ENCODE data around the gene NXPH1.

Gene NXPH1

DNA sequence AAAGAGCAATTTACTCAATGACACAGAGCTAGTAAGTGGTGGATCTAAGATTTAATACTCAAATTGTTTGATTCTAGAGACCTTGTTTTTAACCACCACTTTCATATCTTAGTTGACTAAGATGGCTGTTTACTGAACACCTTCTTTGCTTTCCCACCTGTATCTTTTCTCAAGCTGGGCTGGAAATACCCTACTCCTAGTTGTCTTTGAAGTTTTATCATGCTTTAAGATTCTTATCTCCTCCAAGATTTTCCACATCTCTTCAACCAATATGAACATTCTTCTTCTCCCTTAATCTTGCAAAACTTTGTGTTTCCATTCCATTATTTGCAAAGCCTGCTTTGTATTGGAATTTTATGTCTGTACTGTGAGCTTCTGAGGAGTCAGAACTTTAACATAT, 157.9 kb downstream of the NXPH1 start:
- no peaks in the 10 kb centered on the region for H3K36me3 ChIP-seq (ENCODE audit: control insufficient read depth, insufficient read depth, low read length)
- no peak overlapping the region for H3K9ac ChIP-seq (ENCODE audit: low read length)
- H3K27me3 ChIP-seq (ENCODE audit: control insufficient read depth, insufficient read depth, low read length): no peaks in the 10 kb centered on the region
- no peak overlapping the region for H3K27ac ChIP-seq (ENCODE audit: low read depth, low read length)
- no peaks in the 10 kb centered on the region for H3K4me1 ChIP-seq (ENCODE audit: control insufficient read depth, insufficient read depth, low read length)
- H3K4me3 ChIP-seq (ENCODE audit: low read length): no peak overlapping the region

- no peak overlapping the region for H3K9ac ChIP-seq (ENCODE audit: low read length)
- H3K4me1 ChIP-seq (ENCODE audit: control insufficient read depth, insufficient read depth, low read length): no peaks in the 10 kb centered on the region
- H3K36me3 ChIP-seq (ENCODE audit: control insufficient read depth, insufficient read depth, low read length): no peaks in the 10 kb centered on the region
- no peak overlapping the region for H3K4me3 ChIP-seq (ENCODE audit: low read length)
- no peak overlapping the region for H3K27ac ChIP-seq (ENCODE audit: low read depth, low read length)
- H3K27me3 ChIP-seq (ENCODE audit: control insufficient read depth, insufficient read depth, low read length): no peaks in the 10 kb centered on the region
Observed at GRCh38 chr7:8592167-8592566, 158.8 kb downstream of the NXPH1 start.

- H3K27ac ChIP-seq (ENCODE audit: low read depth, low read length): no peak overlapping the region
- H3K4me3 ChIP-seq (ENCODE audit: low read length): no peak overlapping the region
- H3K9ac ChIP-seq (ENCODE audit: low read length): no peak overlapping the region
- no peaks in the 10 kb centered on the region for H3K4me1 ChIP-seq (ENCODE audit: control insufficient read depth, insufficient read depth, low read length)
- H3K36me3 ChIP-seq (ENCODE audit: control insufficient read depth, insufficient read depth, low read length): no peaks in the 10 kb centered on the region
- no peaks in the 10 kb centered on the region for H3K27me3 ChIP-seq (ENCODE audit: control insufficient read depth, insufficient read depth, low read length)
Observed at GRCh38 chr7:8594115-8594514, 160.7 kb downstream of the NXPH1 start.

DNA sequence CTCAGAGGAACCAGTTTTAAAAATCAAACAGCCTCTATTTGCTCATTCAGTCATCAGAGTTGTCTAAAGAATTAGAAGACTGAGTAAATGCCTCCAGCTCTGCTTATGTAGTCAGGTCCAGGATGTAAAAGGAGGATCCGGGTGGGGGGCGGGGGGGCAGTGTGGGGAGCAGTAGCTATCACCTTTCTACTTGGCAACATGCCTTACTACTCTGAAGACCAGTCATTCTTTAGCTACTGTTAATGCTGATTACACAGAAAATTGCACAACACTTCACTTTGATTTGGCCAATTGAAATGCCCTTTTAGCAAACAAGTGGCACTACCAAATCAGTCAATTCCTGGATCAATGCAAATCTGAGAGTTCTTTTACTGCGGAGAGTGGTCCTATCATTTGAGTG, 164.2 kb downstream of the NXPH1 start:
- Histone ChIP-seq H3K36me3 (ENCODE audit: control insufficient read depth, insufficient read depth, low read length) (no peaks in the 10 kb centered on the region), H3K4me3 (ENCODE audit: low read length) (no peak overlapping the region), H3K9ac (ENCODE audit: low read length) (no peak overlapping the region), H3K27me3 (ENCODE audit: control insufficient read depth, insufficient read depth, low read length) (no peaks in the 10 kb centered on the region), H3K27ac (ENCODE audit: low read depth, low read length) (no peak overlapping the region), H3K4me1 (ENCODE audit: control insufficient read depth, insufficient read depth, low read length) (no peaks in the 10 kb centered on the region)

- Histone ChIP-seq H3K27ac (ENCODE audit: low read depth, low read length) (no peak overlapping the region), H3K9ac (ENCODE audit: low read length) (no peak overlapping the region), H3K4me3 (ENCODE audit: low read length) (no peak overlapping the region), H3K36me3 (ENCODE audit: control insufficient read depth, insufficient read depth, low read length) (no peaks in the 10 kb centered on the region), H3K4me1 (ENCODE audit: control insufficient read depth, insufficient read depth, low read length) (no peaks in the 10 kb centered on the region), H3K27me3 (ENCODE audit: control insufficient read depth, insufficient read depth, low read length) (no peaks in the 10 kb centered on the region)
Observed at GRCh38 chr7:8601121-8601520, 167.7 kb downstream of the NXPH1 start.

- Histone ChIP-seq H3K27me3 (ENCODE audit: control insufficient read depth, insufficient read depth, low read length) (no peaks in the 10 kb centered on the region), H3K4me1 (ENCODE audit: control insufficient read depth, insufficient read depth, low read length) (no peaks in the 10 kb centered on the region), H3K4me3 (ENCODE audit: low read length) (no peak overlapping the region), H3K27ac (ENCODE audit: low read depth, low read length) (no peak overlapping the region), H3K36me3 (ENCODE audit: control insufficient read depth, insufficient read depth, low read length) (no peaks in the 10 kb centered on the region), H3K9ac (ENCODE audit: low read length) (no peak overlapping the region)
Observed at GRCh38 chr7:8605221-8605620, 171.8 kb downstream of the NXPH1 start.

DNA sequence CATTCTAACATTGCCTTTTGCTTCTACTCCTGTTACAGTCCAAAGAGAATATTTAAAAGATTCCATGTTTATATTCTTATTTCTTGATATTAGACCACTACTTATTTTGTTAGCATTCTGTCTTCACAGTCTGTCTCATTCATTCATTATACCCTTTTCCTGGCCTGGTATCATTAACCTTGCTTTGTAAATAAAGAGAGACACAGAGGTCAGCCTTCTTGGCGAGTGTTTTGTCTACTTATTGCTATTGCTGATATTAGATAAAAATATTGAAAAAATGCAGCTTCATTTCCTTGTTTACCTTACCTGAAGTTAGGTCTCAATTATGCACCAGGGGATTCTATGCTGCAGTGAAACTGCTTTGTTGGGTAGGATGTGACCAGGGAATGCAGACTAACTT, 179.2 kb downstream of the NXPH1 start:
- Histone ChIP-seq H3K27ac (ENCODE audit: low read depth, low read length) (no peak overlapping the region), H3K4me1 (ENCODE audit: control insufficient read depth, insufficient read depth, low read length) (no peaks in the 10 kb centered on the region), H3K27me3 (ENCODE audit: control insufficient read depth, insufficient read depth, low read length) (no peaks in the 10 kb centered on the region), H3K9ac (ENCODE audit: low read length) (no peak overlapping the region), H3K4me3 (ENCODE audit: low read length) (no peak overlapping the region), H3K36me3 (ENCODE audit: control insufficient read depth, insufficient read depth, low read length) (no peaks in the 10 kb centered on the region)

GRCh38 chr7:8613191-8613590, 179.8 kb downstream of the NXPH1 start:
- H3K27ac ChIP-seq (ENCODE audit: low read depth, low read length): no peak overlapping the region
- H3K36me3 ChIP-seq (ENCODE audit: control insufficient read depth, insufficient read depth, low read length): no peaks in the 10 kb centered on the region
- no peaks in the 10 kb centered on the region for H3K27me3 ChIP-seq (ENCODE audit: control insufficient read depth, insufficient read depth, low read length)
- H3K4me1 ChIP-seq (ENCODE audit: control insufficient read depth, insufficient read depth, low read length): no peaks in the 10 kb centered on the region
- no peak overlapping the region for H3K9ac ChIP-seq (ENCODE audit: low read length)
- H3K4me3 ChIP-seq (ENCODE audit: low read length): no peak overlapping the region

GRCh38 chr7:8615019-8615418, 181.6 kb downstream of the NXPH1 start:
- H3K4me3 ChIP-seq (ENCODE audit: low read length): no peak overlapping the region
- no peak overlapping the region for H3K27ac ChIP-seq (ENCODE audit: low read depth, low read length)
- H3K9ac ChIP-seq (ENCODE audit: low read length): no peak overlapping the region
- H3K4me1 ChIP-seq (ENCODE audit: control insufficient read depth, insufficient read depth, low read length): no peaks in the 10 kb centered on the region
- no peaks in the 10 kb centered on the region for H3K27me3 ChIP-seq (ENCODE audit: control insufficient read depth, insufficient read depth, low read length)
- no peaks in the 10 kb centered on the region for H3K36me3 ChIP-seq (ENCODE audit: control insufficient read depth, insufficient read depth, low read length)

DNA sequence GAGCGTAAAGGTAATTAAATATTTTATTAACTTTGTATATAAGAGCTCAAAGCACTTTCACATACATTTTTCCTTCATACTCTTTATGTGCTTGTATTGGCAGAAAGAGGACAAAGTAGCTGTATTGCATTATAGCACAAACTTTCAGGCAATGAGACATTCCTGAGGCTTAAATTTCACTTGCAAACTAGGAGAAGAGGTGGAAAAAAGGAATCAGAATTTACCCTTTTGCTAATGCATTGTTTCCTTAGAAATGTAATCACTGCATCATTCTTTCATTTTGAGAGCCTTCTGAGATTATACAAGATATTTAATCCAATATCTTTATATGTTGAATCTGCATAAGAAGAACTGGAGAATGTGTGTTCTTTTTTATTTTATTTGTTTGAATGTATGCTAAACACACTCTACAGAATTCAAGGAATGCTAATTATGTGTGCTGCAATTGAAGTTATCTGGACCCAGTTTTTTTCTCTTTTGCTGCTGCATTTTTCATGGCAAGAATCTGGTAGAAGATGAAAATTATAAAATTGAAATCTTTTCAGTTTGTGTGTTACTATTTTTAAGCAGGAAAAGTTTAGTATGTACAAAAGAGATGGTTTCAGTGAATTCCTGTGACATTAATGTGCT, 185.1 kb downstream of the NXPH1 start:
- no peaks in the 10 kb centered on the region for H3K36me3 ChIP-seq (ENCODE audit: control insufficient read depth, insufficient read depth, low read length)
- no peaks in the 10 kb centered on the region for H3K27me3 ChIP-seq (ENCODE audit: control insufficient read depth, insufficient read depth, low read length)
- H3K27ac ChIP-seq (ENCODE audit: low read depth, low read length): no peak overlapping the region
- H3K9ac ChIP-seq (ENCODE audit: low read length): no peak overlapping the region
- no peaks in the 10 kb centered on the region for H3K4me1 ChIP-seq (ENCODE audit: control insufficient read depth, insufficient read depth, low read length)
- H3K4me3 ChIP-seq (ENCODE audit: low read length): no peak overlapping the region

DNA sequence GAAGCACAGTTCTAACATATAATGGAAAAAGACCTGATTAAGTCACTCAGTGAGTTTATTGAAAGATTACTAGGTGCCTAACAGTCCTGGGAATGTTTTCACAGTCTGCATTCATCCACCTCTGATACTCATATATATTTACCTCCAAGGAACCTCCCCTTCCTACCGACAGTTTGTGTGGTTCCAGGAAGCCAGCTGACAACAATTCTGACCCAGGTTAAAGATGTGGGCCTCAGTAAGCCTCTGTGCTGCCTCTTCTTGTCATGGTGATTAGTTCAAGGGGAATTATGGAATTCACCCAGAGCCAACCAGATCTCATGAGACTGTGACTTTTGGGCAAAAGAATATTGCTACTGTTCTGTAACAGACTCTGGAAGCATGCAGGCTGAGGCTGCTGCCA, 186.8 kb downstream of the NXPH1 start:
- Histone ChIP-seq H3K27ac (ENCODE audit: low read depth, low read length) (no peak overlapping the region), H3K4me1 (ENCODE audit: control insufficient read depth, insufficient read depth, low read length) (no peaks in the 10 kb centered on the region), H3K9ac (ENCODE audit: low read length) (no peak overlapping the region), H3K27me3 (ENCODE audit: control insufficient read depth, insufficient read depth, low read length) (no peaks in the 10 kb centered on the region), H3K36me3 (ENCODE audit: control insufficient read depth, insufficient read depth, low read length) (no peaks in the 10 kb centered on the region), H3K4me3 (ENCODE audit: low read length) (no peak overlapping the region)

GRCh38 chr7:8625612-8626011, 192.2 kb downstream of the NXPH1 start:
- Histone ChIP-seq H3K4me3 (ENCODE audit: low read length) (no peak overlapping the region), H3K4me1 (ENCODE audit: control insufficient read depth, insufficient read depth, low read length) (no peaks in the 10 kb centered on the region), H3K27me3 (ENCODE audit: control insufficient read depth, insufficient read depth, low read length) (no peaks in the 10 kb centered on the region), H3K9ac (ENCODE audit: low read length) (no peak overlapping the region), H3K27ac (ENCODE audit: low read depth, low read length) (no peak overlapping the region), H3K36me3 (ENCODE audit: control insufficient read depth, insufficient read depth, low read length) (no peaks in the 10 kb centered on the region)

- Histone ChIP-seq H3K4me1 (ENCODE audit: control insufficient read depth, insufficient read depth, low read length) (no peaks in the 10 kb centered on the region), H3K4me3 (ENCODE audit: low read length) (no peak overlapping the region), H3K27me3 (ENCODE audit: control insufficient read depth, insufficient read depth, low read length) (no peaks in the 10 kb centered on the region), H3K36me3 (ENCODE audit: control insufficient read depth, insufficient read depth, low read length) (no peaks in the 10 kb centered on the region), H3K27ac (ENCODE audit: low read depth, low read length) (no peak overlapping the region), H3K9ac (ENCODE audit: low read length) (no peak overlapping the region)
Observed at GRCh38 chr7:8627325-8627724, 193.9 kb downstream of the NXPH1 start.
